Forelimb muscle (tissue), 1 donor: ENCODE data around the gene MAPK8IP3. TPM values are rescaled to one million over a fixed set of nuclear protein-coding genes. Genes with fewer than 3 reads are reported as not detected.

Source experiments
- DNase-seq: peaks from one replicate; pipeline ENCODE4 v3.0.0-alpha.2; 2013; ENCODE audit warnings: low read depth
- polyA plus RNA-seq: library from polyadenylated mRNA; unstranded; fragments of 120-200 nt; gene quantifications from one replicate; pipeline ENCODE4 v1.2.1, GENCODE V29; 2013; ENCODE audit not compliant: insufficient read length

MAPK8IP3 gene
- polyA plus RNA-seq, 1 donor, result 53.6 TPM

DNA sequence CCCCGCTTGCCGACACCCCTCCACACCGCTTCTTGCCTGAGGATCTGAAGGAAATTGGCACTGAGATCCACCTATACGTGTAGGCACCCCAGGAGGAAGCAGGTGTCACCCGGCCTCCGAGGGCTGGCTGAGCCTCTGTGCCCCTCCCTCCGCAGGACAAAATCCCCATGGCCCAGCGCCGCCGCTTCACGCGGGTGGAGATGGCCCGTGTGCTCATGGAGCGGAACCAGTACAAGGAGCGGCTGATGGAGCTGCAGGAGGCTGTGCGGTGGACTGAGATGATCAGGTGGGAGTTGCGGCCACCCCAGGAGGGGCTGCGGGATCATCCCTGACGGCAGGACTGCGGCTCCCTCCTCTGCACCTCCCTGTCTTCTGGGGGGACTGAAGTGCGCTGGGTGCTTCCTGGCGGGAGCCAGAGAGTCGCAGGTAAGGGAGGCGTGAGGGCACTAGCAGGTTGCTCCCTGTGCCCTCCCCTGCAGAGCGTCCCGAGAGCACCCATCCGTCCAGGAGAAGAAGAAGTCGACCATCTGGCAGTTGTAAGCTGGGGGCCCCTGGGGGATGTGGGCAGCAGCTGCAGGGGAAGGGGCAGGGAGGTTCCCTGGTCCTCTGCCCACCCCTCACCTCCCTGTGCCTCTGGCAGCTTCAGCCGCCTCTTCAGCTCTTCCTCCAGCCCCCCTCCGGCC lies 56.3 kb downstream of the MAPK8IP3 start:
- no peak for DNase-seq

DNA sequence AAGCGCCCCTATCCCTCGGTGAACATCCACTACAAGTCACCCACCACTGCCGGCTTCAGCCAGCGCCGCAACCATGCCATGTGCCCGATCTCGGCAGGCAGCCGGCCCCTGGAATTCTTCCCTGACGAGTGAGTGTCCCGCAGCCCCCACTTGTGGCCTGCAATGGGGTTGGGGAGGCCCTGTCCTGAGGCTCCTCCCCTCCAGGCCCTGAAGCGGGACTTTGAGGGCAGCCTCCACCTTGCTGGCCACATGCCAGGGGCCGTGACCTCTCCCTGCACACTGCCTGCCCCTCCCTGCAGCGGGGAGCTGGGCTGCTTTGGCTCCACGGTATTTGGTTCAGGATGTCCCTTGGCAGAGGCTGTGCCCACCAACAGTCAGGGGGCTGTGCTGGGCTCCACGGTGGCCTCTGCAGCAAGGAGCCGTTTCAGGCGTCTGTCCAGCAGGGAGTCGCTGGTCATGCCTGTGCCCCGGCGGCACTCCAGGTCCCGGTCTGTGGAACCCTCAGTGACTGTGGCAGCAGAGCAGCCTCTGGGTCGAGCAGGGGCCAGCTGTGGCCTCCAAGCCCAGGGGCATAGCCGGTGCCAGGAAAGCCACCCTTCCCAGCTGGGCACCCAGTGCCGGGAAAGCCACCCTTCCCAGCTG lies 57.0 kb downstream of the MAPK8IP3 start:
- no peak for DNase-seq

DNA sequence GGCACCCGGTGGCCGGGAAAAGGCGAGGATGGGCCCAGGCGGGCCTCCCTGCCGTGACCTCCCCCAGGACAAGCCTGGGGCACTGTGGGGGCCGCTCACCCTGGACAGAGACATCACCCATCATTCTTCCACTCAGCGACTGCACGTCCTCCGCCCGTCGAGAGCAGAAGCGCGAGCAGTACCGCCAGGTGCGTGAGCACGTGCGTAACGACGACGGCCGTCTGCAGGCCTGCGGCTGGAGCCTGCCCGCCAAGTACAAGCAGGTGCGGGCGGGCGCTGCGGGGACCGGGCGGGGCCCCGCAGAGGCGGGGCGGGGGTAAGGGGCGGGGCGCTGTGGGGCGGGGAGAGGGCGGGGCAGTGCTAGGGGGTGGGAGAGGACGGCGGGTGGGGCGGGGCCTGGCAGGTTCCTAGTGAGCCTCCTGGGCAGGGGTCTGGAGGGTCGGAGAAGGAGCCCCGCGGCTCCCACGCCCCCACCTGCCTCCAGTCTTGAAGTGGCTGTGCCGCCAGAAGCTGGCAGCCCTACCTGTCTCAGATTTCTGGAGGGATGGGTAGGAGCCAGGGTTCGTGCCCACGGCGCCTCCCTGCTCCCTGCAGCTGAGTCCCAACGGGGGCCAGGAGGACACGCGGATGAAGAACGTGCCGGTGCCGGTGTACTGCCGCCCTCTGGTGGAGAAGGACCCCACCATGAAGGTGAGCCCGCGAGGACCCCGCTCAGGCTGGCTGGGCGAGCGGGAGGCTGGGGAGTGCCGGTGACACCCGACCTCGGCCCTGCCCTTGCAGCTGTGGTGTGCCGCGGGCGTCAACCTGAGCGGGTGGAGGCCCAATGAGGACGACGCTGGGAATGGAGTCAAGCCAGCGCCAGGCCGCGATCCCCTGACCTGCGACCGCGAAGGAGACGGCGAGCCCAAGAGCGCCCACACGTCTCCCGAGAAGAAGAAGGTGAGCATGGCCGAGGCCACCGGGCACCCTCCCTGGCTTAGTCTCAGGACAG lies 57.8 kb downstream of the MAPK8IP3 start:
- DNase-seq, result no peak

DNA sequence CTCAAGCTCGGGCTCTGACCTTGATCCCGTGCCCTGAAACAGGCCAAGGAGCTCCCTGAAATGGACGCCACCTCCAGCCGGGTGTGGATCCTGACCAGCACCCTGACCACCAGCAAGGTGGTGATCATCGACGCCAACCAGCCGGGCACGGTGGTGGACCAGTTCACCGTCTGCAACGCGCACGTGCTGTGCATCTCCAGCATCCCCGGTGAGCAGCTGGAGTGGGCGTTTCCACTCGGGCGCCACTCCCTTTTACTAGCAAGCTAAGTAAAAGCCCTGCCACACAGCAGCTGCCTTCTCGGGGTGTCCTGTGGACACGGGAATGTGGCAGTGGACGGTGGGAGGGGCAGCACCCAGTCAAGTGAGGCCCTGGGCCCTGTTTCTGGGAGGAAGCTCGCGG lies 59.0 kb downstream of the MAPK8IP3 start:
- no peak for DNase-seq

DNA sequence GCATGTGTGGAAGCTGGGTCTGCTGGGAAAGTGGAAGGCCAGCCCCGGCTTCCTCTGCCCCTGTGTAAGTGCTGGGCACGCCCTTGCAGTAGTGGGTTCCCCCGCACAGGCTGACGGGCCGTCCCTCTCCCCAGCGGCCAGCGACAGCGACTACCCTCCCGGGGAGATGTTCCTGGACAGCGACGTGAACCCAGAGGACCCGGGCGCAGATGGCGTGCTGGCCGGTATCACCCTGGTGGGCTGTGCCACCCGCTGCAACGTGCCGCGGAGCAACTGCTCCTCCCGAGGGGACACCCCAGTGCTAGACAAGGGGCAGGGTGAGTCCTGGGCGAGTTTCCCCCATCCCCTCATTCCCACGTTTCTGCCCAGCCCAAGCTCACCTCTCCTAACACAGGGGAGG lies 59.8 kb downstream of the MAPK8IP3 start:
- DNase-seq, result no peak

DNA sequence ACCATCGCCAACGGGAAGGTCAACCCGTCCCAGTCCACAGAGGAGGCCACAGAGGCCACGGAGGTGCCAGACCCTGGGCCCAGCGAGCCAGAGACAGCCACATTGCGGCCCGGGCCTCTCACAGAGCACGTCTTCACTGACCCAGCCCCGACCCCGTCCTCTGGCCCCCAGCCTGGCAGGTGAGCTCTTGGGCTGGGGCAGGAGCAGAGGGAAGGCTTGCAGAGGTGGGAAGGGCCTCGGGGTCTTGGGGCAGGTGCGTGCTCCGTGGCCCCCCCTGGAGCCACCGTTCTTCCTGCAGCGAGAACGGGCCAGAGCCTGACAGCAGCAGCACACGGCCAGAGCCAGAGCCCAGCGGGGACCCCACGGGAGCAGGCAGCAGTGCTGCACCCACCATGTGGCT lies 60.2 kb downstream of the MAPK8IP3 start:
- DNase-seq, result no peak

DNA sequence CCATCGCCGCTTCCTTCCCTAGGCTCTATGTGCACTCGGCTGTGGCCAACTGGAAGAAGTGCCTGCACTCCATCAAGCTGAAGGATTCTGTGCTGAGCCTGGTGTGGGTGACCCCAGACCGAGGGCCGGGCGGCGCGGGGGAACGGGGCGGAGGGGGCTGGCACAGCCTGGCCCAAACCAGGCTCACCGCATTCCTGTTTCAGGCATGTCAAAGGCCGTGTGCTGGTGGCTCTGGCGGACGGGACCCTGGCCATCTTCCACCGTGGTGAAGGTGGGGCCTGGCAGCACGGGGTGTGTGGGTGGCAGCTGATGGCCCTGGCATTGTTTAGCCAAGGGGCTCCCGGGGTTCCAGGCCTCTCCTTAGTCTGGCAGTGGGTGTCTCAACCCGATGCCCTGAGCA lies 60.7 kb downstream of the MAPK8IP3 start:
- DNase-seq, result no peak

DNA sequence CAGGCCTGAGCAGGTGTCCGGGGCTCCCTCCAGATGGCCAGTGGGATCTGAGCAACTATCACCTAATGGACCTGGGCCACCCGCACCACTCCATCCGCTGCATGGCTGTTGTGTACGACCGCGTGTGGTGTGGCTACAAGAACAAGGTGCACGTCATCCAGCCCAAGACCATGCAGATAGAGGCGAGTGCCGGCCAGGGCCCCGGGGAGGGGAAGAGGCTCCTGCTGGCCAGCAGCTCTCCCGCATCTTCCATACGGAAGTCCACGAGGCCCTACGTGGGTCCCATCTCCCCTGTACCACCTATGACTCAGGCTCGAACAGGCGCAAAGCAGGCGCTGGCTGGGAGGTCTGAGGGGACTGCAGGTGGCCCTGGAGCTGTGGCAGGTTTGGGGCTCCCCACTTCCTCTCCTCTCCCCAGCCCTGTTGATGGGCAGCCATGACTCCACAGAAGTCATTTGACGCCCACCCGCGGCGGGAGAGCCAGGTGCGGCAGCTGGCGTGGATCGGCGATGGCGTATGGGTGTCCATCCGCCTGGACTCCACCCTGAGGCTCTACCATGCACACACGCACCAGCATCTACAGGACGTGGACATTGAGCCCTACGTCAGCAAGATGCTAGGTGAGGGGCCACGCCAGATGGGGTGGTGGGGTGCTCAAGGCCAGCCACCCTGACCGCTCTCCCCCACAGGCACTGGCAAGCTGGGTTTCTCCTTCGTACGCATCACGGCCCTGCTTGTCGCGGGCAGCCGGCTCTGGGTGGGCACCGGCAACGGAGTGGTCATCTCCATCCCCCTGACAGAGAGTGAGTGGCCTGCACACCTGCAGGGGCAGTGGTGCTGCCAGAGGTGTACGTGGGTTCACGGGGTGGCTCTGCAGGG lies 61.4 kb downstream of the MAPK8IP3 start:
- no peak for DNase-seq

DNA sequence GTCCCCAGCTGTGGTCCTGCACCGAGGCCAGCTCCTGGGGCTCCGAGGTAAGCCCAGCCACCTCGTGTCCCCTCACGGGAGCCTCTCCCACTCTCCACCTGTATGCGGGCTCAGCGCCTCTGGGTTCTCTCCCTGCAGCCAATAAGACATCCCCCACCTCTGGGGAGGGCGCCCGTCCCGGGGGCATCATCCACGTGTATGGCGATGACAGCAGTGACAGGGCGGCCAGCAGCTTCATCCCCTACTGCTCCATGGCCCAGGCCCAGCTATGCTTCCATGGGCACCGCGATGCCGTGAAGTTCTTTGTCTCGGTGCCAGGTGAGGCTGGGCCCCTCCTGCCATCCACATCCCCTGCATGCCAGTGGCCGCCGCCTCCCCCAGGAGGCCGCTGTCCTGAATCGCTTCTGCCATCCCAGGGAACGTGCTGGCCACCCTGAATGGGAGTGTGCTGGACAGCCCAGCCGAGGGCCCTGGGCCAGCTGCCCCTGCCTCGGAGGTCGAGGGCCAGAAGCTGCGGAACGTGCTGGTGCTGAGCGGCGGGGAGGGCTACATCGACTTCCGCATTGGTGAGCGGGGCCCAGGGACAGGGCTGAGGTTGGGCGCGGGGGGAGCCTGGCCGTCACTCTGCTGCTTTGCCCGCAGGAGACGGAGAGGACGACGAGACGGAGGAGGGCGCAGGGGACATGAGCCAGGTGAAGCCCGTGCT lies 62.2 kb downstream of the MAPK8IP3 start:
- DNase-seq, result no peak

DNA sequence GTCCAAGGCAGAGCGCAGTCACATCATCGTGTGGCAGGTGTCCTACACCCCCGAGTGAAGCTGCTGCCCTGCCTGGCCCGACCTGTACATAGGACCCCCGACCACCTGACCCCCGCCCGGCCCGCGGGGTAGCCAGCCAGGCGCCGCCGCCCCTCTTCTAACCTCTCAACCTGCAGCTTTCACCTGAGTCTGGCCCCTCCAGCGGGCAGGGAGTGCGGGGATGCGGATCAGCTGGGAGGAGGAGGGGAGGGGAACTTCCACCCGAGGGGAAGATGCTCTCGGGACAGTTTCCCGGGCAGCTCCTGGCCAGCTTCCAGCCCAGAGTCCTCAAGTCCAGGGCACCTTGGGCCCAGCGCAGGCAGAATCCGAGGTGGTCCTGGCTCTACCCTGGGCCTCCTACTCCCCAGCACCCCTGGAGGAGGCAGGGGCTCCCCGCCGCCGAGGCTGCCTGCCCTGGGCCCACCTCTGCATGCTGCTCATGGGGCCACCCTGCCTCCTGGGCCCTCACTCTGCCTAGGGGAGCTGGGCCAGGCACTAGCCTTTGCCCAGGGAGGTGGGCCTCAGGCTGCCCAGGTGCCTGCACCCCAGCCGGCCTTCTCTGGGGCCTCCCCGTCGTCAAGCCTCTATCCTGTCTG lies 62.9 kb downstream of the MAPK8IP3 start:
- DNase-seq, result no peak

DNA sequence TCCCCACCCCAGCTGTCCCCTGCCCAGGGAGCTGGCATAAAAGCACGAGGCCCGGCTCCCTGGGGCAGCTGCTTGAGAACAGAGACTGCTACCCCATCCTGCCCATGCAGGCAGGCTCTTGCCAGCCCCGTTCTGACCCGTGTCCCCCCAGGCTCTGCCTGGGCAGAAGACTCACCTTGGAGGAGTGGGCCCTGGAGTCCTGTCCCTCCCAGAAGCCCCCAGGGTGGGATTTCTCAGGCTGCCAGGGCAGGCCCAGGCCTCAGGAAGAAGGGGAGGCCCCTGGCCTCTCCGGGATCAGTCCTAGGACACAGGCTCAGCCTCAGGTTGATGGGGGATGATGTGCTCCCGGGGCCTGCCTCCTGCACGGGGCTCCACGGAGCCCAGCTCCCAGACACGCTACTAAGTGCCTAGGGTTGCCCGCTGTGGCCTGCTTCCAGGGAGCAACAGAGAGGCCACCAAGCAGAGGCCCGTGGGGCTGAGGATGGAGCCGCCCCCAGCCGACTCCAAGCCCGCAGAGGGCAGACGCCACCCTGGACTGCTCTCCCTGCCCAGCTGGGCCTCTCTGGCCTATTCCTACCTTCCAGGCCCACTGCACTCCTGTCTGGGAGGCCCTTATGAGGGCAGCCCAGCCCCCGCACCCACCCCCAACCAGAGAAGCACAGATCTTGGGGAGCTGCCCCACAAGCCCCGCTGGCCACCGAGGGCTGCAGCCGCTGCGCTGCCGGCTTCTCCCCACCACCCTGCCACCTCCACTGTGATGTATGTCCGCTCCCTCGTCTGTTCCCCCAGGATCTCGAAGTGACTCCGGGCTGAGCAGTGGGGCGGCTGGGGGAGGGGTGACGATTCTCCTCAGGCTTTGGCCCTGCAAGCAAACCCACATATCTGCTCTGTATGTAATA lies 63.7 kb downstream of the MAPK8IP3 start:
- no peak for DNase-seq

DNA sequence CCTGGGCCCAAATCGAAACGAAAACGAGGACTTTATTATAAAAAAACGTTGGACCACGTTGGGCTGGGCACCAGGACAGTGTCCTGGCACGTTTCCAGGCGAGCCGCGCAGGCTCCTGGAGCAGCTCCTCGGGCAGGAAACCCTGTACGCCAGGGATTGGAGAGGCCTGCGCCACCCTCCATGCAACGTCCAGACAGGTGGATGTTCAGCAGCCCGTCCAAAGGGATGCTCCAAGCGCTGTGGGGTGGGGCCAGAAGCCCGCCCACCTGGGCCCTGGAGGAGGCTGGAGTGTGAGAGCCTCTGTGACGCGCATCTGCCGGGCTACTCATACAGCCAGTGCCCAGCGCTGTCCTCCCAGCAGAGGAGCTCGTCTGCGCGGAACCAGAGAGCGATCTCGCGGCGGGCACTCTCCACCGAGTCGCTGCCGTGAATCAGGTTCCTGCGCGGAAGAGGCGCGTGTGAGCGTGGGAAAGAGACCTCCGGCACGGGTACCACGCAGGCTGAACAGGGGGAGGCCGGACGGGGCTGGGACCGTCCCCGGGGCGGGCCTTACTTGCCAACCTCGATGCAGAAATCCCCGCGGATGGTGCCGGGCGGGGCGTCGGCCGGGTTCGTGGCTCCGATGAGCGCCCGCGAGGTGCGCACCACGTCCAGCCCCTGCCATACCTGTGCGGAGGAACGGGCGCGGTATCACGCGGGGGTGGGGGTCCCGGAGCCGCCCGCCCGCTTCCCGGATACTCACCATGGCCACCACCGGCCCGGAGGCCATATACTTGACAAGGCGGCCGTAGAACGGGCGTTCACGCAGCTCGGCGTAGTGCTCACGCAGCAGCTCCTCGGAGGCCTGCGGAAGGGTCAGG lies 64.6 kb downstream of the MAPK8IP3 start:
- no peak for DNase-seq

DNA sequence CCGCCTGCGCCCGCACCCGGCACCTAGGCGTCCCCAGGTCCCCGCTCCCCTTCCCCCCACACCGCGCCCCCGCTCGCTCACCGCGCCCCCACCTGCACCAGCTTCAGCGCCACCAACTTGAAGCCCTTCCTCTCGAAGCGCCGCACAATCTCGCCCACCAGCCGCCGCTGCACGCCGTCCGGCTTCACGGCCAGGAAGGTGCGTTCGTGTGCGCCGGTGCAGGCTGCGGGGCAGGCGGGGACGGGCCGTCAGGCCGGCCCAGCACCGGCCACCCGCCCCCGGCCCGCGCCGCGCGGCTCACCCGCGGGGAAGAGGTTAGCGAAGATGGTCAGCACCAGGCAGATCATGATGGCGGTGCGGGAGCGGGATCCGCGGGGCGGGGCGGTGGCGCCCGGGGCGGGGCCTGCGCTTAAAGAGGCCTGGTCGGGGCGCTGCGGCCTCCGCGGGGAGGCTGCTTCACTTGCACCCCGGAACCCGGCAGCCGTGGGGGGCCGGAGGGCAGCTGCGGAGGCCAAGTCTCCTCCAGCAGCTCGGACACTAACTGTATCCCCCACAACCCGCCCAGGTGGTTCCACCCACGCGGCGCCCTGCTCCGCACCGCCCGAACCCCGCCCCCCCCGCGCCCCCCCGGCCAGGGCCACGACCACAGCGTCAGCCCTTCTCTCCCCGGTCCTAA lies 65.3 kb downstream of the MAPK8IP3 start, which contains the start of gene NME3:
NME3 (minus strand) TSS at position 356 of the 676 bp plus-strand sequence; CDS start at position 347, 9 bp downstream.
- DNase-seq, result no peak

DNA sequence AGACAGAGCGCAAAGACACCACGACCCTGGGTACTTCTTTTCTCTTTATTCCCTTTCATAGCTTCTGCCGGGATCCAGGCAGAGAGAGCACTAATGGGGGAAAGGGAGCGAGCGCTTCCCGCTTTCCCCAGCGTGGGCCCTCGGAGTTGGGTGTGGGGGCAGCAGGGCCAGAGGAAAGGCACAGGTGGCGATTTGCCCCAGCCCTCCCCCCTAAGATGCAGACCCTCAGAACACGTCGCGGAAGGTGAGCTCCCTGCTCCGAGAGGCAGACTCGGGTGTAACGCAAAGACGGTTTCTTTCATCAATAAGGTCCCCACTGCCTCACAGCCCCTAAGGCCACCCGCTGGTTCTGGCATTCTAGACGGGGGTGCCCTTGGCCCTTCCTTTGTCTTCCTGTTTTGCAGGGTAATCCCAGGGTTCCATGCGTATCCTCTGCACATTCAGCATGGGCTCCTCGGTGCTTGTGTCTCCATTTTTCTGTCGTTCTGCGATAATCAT lies 65.9 kb downstream of the MAPK8IP3 start:
- no peak for DNase-seq

DNA sequence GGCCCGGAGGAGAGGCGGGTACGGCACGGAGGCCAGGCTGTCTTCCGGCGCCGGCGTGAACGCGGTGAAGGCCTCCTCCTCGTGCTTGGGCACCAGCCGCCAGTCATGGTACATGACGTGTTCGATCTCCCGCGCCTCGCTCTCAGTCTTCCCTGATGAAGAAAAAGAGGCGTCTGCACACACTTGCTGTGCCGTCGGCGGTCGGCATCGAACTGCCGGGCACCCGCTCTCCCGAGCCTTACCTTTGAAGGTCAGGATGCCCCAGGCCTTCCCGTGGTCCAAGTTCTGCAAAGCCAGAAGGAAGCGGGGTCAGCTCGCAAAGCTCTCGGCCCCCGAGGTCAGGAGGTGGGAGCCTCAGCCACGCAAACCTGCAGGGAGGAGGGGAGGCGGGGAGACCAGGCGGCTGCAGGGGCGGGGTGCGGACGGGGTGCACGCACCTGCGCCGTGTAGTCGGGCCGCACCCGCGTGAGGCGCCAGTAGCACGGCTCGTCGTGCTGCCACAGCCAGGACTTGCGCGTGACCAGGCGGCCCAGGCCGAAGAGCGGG lies 66.4 kb downstream of the MAPK8IP3 start, which contains the start of gene EME2:
EME2 (plus strand) TSS at position 449 of the 546 bp plus-strand sequence. CDS start 418 bp downstream, outside the sequence.
- no peak for DNase-seq

DNA sequence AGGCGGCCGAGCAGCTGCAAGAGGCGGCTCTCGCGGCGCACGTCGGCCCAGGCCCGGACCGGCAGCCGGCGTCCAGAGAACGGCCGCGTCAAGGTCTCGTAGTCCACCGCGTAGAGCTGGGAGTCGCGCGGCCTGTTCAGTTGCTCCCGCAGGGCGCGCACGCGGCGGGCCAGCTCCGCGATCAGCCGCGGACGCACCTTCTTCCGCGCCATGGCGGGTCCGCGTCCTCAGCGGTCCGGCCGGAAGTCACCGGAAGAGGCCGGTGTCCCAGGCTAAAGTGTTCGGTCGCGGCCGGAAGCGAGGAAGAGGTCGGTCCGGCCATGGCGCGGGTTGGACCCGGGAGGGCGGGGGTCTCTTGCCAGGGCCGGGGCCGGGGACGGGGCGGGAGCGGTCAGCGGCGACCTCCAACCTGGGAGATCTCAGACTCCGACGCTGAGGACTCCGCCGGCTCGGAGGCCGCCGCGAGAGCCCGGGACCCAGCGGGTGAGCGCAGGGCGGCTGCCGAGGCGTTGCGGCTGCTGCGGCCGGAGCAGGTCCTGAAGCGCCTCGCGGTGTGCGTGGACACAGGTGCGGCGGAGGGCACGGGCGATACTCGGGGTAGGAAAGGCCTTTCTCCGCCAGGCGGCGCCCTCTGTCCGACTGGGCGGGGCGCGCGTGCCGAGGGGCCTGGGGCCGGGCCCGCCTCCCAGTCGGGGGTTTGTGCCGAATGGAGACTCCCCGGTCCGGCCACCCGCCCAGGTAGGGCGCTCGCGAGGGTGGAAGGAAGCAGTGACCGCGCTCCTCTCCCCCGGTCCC lies 67.1 kb downstream of the MAPK8IP3 start, which contains the start of gene MRPS34:
MRPS34 (minus strand) TSS at position 227 of the 795 bp plus-strand sequence; CDS start at position 212, 15 bp downstream.
- no peak for DNase-seq
